IgD-negative memory B cell (primary cell): ENCODE measurements around the gene PRDX6. TPM values are rescaled to one million over a fixed set of nuclear protein-coding genes. Genes with fewer than 3 reads are reported as not detected.
A peak's percentile ranks its signal among the peaks of the same experiment; 100 is the strongest.
"Not testable (repeated sequence)": the region's sequence is repeated elsewhere in the genome, so short reads cannot be mapped to it uniquely, and the experiment has no call there.

Experiments
- H3K27ac Mint-ChIP-seq, 3 donors: one replicate each; pipeline ENCODE4 v1.8.0; 2020 to 2022; ENCODE audit warnings: mild to moderate bottlenecking in 3 of 3, mixed read lengths in 3 of 3, moderate library complexity in 1 of 3
- H3K27me3 Mint-ChIP-seq: one replicate; pipeline ENCODE4 v1.8.0; 2021; ENCODE audit warnings: mixed read lengths
- H3K36me3 Mint-ChIP-seq: one replicate; pipeline ENCODE4 v1.8.0; 2020; ENCODE audit warnings: mild to moderate bottlenecking, mixed read lengths
- H3K4me1 Mint-ChIP-seq, 3 donors: one replicate each; pipeline ENCODE4 v1.8.0; 2020 to 2022; ENCODE audit warnings: mixed read lengths in 3 of 3, mild to moderate bottlenecking in 1 of 3
- H3K4me3 Mint-ChIP-seq, 4 donors: one replicate each; pipeline ENCODE4 v1.8.0; 2020 to 2022; ENCODE audit warnings: mild to moderate bottlenecking in 4 of 4, mixed read lengths in 4 of 4, moderate library complexity in 3 of 4
- H3K9me3 Mint-ChIP-seq, 3 donors: one replicate each; pipeline ENCODE4 v1.8.0; 2020 to 2021; ENCODE audit warnings: mixed read lengths in 3 of 3, mild to moderate bottlenecking in 1 of 3
- polyA plus RNA-seq: library from polyadenylated mRNA; unstranded; fragments of 300-500 nt; fragmentation: Illumina TruSeq; gene quantifications from one replicate; pipeline ENCODE4 v1.2.3, GENCODE V29; 2021

PRDX6 gene
- polyA plus RNA-seq, 1 donor from 2014 or later = 84.7 TPM

DNA sequence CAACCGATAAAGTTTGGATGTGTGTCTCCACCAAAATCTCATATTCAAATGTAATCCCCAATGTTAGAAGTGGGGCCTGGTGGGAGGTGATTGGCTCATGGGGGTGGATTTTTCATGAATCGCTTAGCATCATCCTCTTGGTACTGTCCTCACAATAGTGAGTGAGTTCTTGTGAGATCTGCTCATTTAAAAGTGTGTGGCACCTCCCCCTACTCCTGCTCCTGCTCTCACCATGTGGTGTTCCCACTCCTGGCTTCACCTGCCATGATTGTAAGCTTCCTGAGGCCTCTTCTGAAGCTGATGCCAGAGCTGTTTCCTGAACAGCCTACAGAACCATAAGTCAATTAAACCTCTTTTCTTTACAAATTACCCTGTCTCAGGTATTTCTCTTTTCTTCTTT is 28.2 kb upstream of the PRDX6 start:
- Mint-ChIP-seq H3K36me3 (peaks cover 11% of the 10 kb centered on the region), H3K27ac (no peak overlapping the region), H3K4me3 (no peak overlapping the region), H3K4me1 (peaks cover 9 to 30% (median 15%) of the 10 kb centered on the region in 3 donors), H3K9me3 (peaks cover 3 to 15% (median 8%) of the 10 kb centered on the region in 3 donors), H3K27me3 (no peaks in the 10 kb centered on the region)

DNA sequence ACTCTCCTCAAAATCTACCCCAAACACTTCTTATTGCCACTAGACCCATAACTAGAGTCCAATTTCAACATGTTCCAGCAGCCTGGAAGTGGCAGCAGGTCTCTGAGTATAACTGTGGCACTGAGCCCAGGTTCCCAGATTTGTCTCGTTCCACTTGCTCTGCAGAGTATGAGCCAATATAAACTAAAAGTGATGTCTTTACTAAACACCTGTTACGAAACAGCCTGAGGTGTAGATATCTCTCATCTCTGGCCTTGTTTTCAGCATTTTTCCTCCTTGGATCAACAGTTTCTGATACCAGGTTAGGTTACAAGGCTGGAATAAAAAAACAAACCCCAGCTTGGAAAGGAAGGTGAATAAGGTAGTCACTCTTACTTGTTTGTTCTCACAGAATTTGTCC is 25.2 kb upstream of the PRDX6 start:
- peaks cover 1 to 22% (median 2%) of the 10 kb centered on the region in 3 donors for H3K4me1 Mint-ChIP-seq
- peak overlapping the region in 1 of 3 donors; percentile 45 for H3K27ac Mint-ChIP-seq
- H3K36me3 Mint-ChIP-seq = peaks cover 24% of the 10 kb centered on the region
- H3K27me3 Mint-ChIP-seq = no peaks in the 10 kb centered on the region
- no peak overlapping the region for H3K4me3 Mint-ChIP-seq
- H3K9me3 Mint-ChIP-seq = peaks cover 0 to 4% (median 4%) of the 10 kb centered on the region in 3 donors

DNA sequence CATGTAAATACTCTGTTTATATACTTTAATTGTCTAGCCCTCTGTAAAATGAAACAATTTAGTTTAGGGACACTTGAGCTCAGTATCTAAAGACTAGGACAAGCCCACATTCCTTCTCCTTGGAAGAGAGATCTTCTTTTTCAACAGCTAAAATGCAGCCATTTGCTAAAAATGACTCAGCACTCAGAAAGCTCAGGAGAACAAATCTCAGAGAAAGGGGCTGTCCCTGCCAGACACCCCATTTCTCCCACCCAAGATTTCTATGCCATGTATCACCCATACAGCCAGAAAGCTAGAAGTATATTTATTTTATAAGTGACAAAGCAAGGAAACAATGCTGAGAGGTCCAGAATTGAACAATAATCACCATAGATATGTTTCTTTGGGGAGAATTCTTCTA is 23.2 kb upstream of the PRDX6 start:
- Mint-ChIP-seq H3K27ac (no peak overlapping the region), H3K9me3 (no peaks in the 10 kb centered on the region), H3K27me3 (no peaks in the 10 kb centered on the region), H3K4me3 (no peak overlapping the region), H3K36me3 (peaks cover 28% of the 10 kb centered on the region), H3K4me1 (peaks cover 1 to 22% (median 2%) of the 10 kb centered on the region in 3 donors)

DNA sequence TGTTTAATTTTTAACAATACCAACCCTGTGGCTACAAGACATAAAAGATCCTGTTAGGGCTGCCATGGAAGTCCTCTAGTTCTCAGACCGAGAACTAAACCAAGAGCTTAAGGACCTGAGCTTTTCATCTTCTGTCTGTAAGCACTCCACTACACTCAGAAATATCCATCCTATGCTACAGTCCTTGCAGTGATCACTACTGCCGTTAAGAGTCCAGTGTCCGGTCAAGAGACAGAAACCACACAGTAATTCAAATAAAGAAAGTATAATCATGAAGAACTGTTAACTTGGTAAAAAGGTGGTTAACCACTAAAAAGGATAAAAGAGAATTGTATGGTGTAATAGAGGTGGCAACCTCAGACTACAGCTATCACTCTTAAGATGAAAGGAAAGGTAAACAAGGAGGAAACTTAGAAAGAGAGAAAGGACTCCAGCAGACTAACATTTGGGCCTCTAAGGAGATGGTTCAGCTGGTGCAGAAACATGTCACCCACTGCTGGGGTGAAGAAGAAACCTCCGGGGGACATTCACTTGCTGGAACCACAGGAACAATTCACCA is 22.1 kb upstream of the PRDX6 start:
- H3K4me1 Mint-ChIP-seq = peaks cover 1 to 15% (median 2%) of the 10 kb centered on the region in 3 donors
- H3K27ac Mint-ChIP-seq = no peak overlapping the region
- peaks cover 27% of the 10 kb centered on the region for H3K36me3 Mint-ChIP-seq
- peak overlapping the region in 1 of 4 donors; percentile 6 for H3K4me3 Mint-ChIP-seq
- H3K27me3 Mint-ChIP-seq = no peaks in the 10 kb centered on the region
- no peaks in the 10 kb centered on the region for H3K9me3 Mint-ChIP-seq

DNA sequence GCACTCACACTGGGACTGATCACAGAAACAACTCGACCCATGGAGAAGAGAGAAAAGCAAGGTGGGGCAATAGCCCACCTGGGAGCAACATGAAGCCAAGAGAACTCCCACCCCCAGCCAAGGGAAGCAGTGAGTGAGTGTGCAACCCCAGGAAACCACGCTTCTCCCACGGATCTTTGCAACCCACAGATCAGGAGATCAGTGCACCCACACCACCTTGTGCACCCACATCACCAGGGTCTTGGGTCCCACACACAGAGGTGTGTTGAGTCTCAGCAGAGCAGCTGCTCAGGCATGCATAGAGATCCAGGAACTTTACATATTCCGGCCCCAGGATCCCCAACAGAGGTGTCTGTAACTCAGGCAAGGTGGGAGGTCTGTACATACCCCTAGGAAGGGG is 17.2 kb upstream of the PRDX6 start:
- Mint-ChIP-seq H3K4me3 (no peak overlapping the region), H3K27me3 (no peaks in the 10 kb centered on the region), H3K36me3 (peaks cover 31% of the 10 kb centered on the region), H3K9me3 (peaks cover 2 to 8% (median 3%) of the 10 kb centered on the region in 3 donors), H3K27ac (no peak overlapping the region), H3K4me1 (peaks cover 0 to 12% (median 8%) of the 10 kb centered on the region in 3 donors)

DNA sequence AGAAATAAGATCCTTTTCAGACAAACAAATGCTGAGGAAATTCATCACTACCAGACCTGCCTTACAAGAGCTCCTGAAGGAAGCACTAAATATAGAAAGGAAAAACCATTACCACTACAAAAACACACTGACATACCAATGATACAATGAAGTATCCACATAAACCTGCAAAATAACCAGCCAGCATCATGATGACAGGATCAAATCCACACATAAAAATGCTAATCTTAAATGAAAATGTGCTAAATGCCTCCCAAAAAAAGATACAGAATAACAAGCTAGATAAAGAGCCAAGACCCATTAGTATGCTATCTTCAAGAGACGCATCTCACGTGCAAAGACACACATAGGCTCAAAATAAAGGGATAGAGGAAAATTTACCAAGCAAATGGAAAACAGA is 14.5 kb upstream of the PRDX6 start:
- not testable (repeated sequence) for H3K27me3 Mint-ChIP-seq, H3K27ac Mint-ChIP-seq, H3K4me3 Mint-ChIP-seq
- H3K9me3 Mint-ChIP-seq = peaks cover 3 to 22% (median 5%) of the 10 kb centered on the region in 3 donors
- peaks cover 0 to 21% (median 14%) of the 10 kb centered on the region in 3 donors for H3K4me1 Mint-ChIP-seq
- peaks cover 20% of the 10 kb centered on the region for H3K36me3 Mint-ChIP-seq

DNA sequence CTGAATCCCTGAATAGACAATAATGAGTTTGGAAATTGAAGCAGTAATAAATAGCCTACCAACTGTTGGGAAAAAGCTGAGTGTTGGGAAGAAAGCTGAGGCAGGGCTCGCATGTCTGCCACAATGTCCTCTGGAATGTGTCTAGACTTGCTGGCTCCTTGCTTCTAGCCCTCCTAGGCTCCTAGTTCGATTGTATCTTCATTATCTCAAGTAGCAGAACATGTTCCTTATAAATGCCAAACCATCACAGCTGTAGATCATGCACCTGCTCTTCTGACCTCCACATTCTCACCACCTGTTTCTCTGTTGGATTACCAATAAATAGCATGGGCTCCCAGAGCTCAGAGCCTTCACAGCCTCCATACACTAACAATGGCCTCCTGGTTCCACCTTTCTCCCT is 12.9 kb upstream of the PRDX6 start:
- H3K4me3 Mint-ChIP-seq, H3K27me3 Mint-ChIP-seq, H3K27ac Mint-ChIP-seq: not testable (repeated sequence)
- Mint-ChIP-seq H3K36me3 (peaks cover 21% of the 10 kb centered on the region), H3K4me1 (peaks cover 0 to 21% (median 14%) of the 10 kb centered on the region in 3 donors), H3K9me3 (peaks cover 5 to 26% (median 5%) of the 10 kb centered on the region in 3 donors)

DNA sequence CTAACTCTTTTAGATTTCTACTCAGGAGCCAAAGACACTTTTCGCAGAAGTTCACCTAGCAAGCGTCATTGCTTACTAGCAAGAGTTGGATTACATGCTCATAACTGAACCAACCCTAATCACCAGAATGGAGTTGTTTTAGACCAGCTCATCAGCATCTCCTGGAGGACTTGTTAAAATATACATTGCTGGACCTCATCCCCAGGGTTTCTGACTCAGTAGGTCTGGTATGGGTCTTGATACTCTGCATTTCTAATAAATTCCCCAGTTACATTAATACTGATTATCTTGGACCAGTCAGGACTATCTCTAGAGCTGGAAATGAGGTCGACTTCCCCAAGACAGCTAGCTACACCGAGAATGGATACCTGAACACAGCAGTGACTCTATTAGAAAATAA is 9.7 kb upstream of the PRDX6 start:
- H3K4me3 Mint-ChIP-seq = no peak overlapping the region
- peaks cover 5 to 38% (median 7%) of the 10 kb centered on the region in 3 donors for H3K9me3 Mint-ChIP-seq
- H3K27ac Mint-ChIP-seq = peak overlapping the region in 1 of 3 donors; percentile 17
- H3K27me3 Mint-ChIP-seq = no peaks in the 10 kb centered on the region
- H3K36me3 Mint-ChIP-seq = peaks cover 20% of the 10 kb centered on the region
- peaks cover 0 to 21% (median 14%) of the 10 kb centered on the region in 3 donors for H3K4me1 Mint-ChIP-seq

DNA sequence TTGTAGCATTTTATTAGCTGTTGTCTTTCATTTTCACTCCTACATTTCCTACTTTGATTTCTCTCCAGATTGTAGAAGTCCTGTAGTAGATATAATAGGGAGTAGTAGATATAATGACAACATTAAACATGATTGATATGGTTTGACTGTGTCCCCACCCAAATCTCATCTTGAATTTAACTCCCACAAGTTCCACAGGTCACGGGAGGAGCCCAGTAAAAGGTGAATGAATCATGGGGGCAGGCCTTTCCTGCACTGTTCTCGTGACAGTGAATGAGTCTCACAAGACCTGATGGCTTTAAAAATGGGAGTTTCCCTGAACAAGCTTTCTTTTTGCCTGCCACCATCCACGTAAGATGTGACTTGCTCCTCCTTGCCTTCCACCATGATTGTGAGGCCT is 7.5 kb upstream of the PRDX6 start:
- Mint-ChIP-seq H3K36me3 (peaks cover 12% of the 10 kb centered on the region), H3K4me3 (no peak overlapping the region), H3K9me3 (peaks cover 2 to 30% (median 5%) of the 10 kb centered on the region in 3 donors), H3K4me1 (peaks cover 2 to 24% (median 18%) of the 10 kb centered on the region in 3 donors), H3K27ac (no peak overlapping the region), H3K27me3 (no peaks in the 10 kb centered on the region)

DNA sequence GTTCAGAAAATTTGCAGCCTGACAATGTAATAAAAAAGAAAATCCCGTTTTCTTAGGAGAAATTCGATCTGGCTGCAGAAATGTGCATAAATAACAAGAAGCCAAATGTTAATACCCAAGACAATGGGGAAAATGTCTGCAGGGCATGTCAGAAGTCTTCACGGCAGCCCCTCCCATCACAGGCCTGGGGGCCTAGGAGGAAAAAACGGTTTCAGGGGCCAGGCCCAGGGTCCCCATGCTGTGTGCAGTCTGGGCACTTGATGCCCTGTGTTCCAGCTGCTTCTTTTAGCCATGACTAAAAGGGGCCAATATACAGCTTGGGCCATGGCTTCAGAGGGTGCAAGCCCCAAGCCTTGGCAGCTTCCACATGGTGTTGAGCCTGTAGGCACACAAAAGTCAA is 6.5 kb upstream of the PRDX6 start:
- Mint-ChIP-seq H3K4me3 (no peak overlapping the region), H3K4me1 (peaks cover 9 to 19% (median 18%) of the 10 kb centered on the region in 3 donors), H3K9me3 (peaks cover 2 to 26% (median 5%) of the 10 kb centered on the region in 3 donors), H3K27me3 (no peaks in the 10 kb centered on the region), H3K36me3 (peaks cover 12% of the 10 kb centered on the region), H3K27ac (no peak overlapping the region)

DNA sequence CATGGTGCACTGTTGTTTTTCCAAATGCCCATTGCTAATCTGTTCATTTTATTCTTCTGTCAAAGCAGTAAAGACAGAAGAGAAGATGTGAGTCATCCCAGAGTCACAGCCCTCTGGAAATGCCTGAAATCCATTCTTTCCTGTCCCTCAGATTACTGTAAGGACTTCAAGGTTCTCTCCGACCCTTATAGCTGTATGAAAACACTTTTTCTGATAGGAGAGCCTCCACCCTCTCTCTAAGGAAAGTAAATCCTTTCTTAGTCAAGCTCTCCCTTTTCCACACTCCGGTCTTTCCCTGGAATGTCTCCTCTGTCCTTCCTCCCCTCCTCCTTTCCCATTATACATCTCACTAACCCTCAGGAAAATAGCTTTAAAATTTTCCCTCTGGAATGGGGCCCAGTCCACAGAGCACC is 3.5 kb upstream of the PRDX6 start:
- H3K9me3 Mint-ChIP-seq = peaks cover 2 to 14% (median 2%) of the 10 kb centered on the region in 3 donors
- no peaks in the 10 kb centered on the region for H3K27me3 Mint-ChIP-seq
- H3K4me3 Mint-ChIP-seq = peak overlapping the region in 1 of 4 donors; percentile 82
- peaks cover 3% of the 10 kb centered on the region for H3K36me3 Mint-ChIP-seq
- H3K27ac Mint-ChIP-seq = peak overlapping the region in 1 of 3 donors; percentile 71
- peaks cover 17 to 32% (median 23%) of the 10 kb centered on the region in 3 donors for H3K4me1 Mint-ChIP-seq

DNA sequence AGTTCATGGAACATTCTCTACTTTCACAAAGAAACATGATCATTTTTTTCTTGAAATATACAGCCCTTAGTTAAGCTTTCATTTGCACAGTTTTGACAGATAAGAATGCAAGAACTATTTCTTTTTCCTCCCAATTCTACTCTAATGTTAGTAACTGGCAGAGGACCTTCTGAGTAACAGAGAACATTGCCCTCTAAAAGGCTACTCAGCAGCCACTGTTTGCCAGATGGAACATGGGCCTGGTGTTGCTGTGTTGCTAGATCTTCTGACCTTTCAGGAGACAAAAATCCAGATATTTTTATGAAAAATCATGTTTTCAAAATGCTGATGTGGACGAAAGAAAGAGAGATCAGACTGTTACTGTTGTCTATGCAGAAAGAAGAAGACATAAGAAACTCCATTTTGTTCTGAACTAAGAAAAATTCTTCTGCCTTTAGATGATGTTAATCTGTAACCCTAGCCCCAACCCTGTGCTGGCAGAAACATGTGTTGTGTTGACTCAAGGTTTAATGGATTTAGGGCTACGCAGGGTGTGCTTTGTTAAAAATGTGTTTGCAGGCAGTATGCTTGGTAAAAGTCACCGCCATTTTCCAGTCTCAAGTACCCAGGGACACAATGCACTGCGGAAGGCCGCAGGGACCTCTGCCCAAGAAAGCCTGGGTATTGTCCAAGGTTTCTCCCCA is 2.9 kb upstream of the PRDX6 start:
- Mint-ChIP-seq H3K9me3 (peaks cover 0 to 12% (median 2%) of the 10 kb centered on the region in 3 donors), H3K36me3 (peaks cover 3% of the 10 kb centered on the region), H3K4me1 (peaks cover 17 to 37% (median 28%) of the 10 kb centered on the region in 3 donors), H3K27me3 (no peaks in the 10 kb centered on the region), H3K4me3 (peak overlapping the region in 1 of 4 donors; percentile 82), H3K27ac (peak overlapping the region in 1 of 3 donors; percentile 71)

DNA sequence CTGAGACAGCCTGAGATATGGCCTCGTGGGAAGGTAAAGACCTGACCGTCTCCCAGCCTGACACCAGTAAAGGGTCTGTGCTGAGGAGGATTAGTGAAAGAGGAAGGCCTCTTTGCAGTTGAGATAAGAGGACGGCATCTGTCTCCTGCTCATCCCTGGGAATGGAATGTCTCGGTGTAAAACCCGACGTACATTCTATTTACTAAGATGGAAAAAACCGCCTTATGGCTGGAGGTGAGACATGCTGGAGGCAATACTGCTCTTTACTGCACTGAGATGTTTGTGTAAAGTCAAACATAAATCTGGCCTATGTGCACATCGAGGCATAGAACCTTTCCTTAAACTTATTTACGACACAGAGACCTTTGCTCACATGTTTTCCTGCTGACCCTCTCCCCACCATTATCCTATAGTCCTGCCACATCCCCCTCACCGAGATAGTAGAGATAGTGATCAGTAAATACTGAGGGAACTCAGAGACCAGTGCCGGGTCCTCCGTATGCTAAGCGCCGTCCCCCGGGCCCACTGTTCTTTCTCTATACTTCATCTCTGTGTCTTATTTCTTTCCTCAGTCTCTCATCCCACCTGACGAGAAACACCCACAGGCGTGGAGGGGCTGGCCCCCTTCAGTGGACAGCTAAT is 2.2 kb upstream of the PRDX6 start:
- Mint-ChIP-seq H3K9me3 (peaks cover 0 to 10% (median 2%) of the 10 kb centered on the region in 3 donors), H3K4me1 (peaks cover 18 to 41% (median 31%) of the 10 kb centered on the region in 3 donors), H3K4me3 (peak overlapping the region; percentile 18 to 82 (median 52))
- not testable (repeated sequence) for H3K27me3 Mint-ChIP-seq, H3K36me3 Mint-ChIP-seq, H3K27ac Mint-ChIP-seq

DNA sequence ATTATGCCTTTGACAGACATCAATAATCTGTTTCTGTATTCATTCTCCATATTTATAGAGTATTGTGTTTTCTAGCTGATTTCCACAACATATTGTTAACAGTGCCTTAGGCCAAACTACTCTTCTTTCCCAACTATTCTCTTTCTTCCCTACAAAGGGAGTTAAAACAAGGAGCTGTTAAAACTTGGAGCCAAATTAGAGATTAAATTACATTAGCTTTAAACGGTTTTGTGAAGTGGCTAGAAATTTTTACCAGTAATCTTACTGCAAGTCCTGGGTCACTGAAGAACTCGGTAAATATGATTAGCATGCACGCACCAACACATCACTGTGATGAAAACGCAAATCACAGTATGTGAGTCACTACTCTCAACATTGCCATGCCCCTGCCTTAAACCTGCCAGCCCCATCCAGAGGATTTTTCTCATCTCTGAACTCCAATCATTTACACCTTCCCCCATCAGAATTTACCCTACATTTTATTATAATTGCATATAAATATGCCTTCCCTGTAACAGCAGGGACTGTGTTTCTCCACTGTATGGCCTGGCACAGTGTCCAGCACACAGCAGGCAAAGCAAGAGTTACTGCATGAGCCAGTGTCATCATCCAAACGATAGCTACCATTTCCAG is 1.5 kb upstream of the PRDX6 start:
- peaks cover 0 to 6% (median 2%) of the 10 kb centered on the region in 3 donors for H3K9me3 Mint-ChIP-seq
- peaks cover 3% of the 10 kb centered on the region for H3K36me3 Mint-ChIP-seq
- no peaks in the 10 kb centered on the region for H3K27me3 Mint-ChIP-seq
- no peak overlapping the region for H3K27ac Mint-ChIP-seq
- H3K4me3 Mint-ChIP-seq = peak overlapping the region; percentile 82 to 96 (median 90)
- H3K4me1 Mint-ChIP-seq = peaks cover 19 to 44% (median 31%) of the 10 kb centered on the region in 3 donors

DNA sequence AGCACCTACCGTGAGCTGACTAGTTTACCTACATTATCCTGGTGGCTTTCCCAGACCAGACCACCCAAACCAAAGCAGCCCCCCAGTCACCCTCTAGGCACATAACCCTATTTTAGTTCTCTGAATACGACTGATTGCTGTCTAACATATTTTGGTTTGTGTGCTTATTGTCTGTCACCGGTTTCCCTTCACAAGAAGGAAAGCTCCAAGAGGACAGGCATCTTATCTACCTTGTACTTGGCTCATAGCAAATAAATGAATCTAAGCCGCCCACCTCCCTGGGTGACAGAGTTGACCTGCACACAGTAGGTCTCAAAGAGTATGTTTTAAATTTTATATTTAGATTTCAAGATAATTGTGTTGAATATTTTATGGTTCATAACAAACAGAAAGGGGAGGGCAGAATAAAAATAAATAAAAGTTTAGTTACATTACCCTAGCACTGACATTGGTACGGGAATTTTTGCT is 904 bp upstream of the PRDX6 start:
- Mint-ChIP-seq H3K4me1 (peaks cover 19 to 44% (median 31%) of the 10 kb centered on the region in 3 donors), H3K27me3 (no peaks in the 10 kb centered on the region), H3K9me3 (peaks cover 0 to 6% (median 2%) of the 10 kb centered on the region in 3 donors), H3K36me3 (peaks cover 3% of the 10 kb centered on the region), H3K4me3 (peak overlapping the region; percentile 95 to 98 (median 96)), H3K27ac (peak overlapping the region in 2 of 3 donors; percentile 84 to 96)
